T-cell (primary cell): Measurements from ENCODE around the gene TMEM127. TPM values are rescaled to one million over a fixed set of nuclear protein-coding genes. Genes with fewer than 3 reads are reported as not detected.

Experiments used
- ATAC-seq, 4 experiments: fragments of 200-7000 bp in 3 of 4; fragments of 150-1000 bp in 1 of 4; cut with Tn5 transposase; replicated peaks in 1 of 4; 1 replicate in 3 of 4; 2 replicates in 1 of 4; pipeline ENCODE4 v1.10.0; 2021; ENCODE audit warnings: moderate library complexity in 3 of 4, mild to moderate bottlenecking in 2 of 4, moderate number of reproducible peaks in 1 of 4
- CTCF ChIA-PET, 2 donors: fragments of 300-600 bp; sonication (Branson Sonifier 250); formaldehyde crosslinking; loops; one replicate each; lab custom pipeline; 2022; ENCODE audit warnings: antibody characterized with exemption in 2 of 2; lab: Charles Lee
- POLR2A ChIA-PET, 2 donors: fragments of 300-600 bp; sonication (Branson Sonifier 250); formaldehyde crosslinking; loops; one replicate each; lab custom pipeline; 2022; ENCODE audit warnings: antibody characterized with exemption in 2 of 2; lab: Charles Lee
- DNase-seq, 35 experiments: peaks; one replicate each; pipeline versions ENCODE4 v3.0.0 to v3.0.0-alpha.2; 2013 to 2023
- H3K27ac ChIP-seq: one replicate; pipeline ENCODE4 v1.5.1; 2013; ENCODE audit warnings: low read length
- H3K27me3 ChIP-seq, 2 experiments: replicated peaks in 1 of 2; 1 replicate in 1 of 2; 2 replicates in 1 of 2; pipeline versions ENCODE4 v1.6.1 to v1.7.0; 2013; ENCODE audit warnings: low read length in 1 of 2, mixed read lengths in 1 of 2; ENCODE audit not compliant: control insufficient read depth in 2 of 2, insufficient read depth in 2 of 2; ENCODE audit errors: extremely low read depth in 1 of 2
- H3K36me3 ChIP-seq, 2 donors: 1 replicate in 1 of 2; 2 replicates in 1 of 2; pipeline versions ENCODE4 v1.6.1 to v1.7.0; 2013; ENCODE audit warnings: low read length in 1 of 2; ENCODE audit not compliant: control insufficient read depth in 2 of 2, insufficient read depth in 1 of 2; ENCODE audit errors: extremely low read depth in 1 of 2
- H3K4me1 ChIP-seq, 2 experiments: 1 replicate in 1 of 2; 2 replicates in 1 of 2; pipeline versions ENCODE4 v1.6.1 to v1.7.0; 2013; ENCODE audit warnings: low read length in 2 of 2, mixed read lengths in 1 of 2; ENCODE audit not compliant: insufficient read depth in 2 of 2, control insufficient read depth in 1 of 2; ENCODE audit errors: extremely low read depth in 1 of 2
- H3K4me3 ChIP-seq, 2 donors: 1 replicate in 1 of 2; 2 replicates in 1 of 2; pipeline versions ENCODE4 v1.5.1 to v1.7.0; 2013; ENCODE audit warnings: mild to moderate bottlenecking in 2 of 2, low read length in 1 of 2, moderate library complexity in 1 of 2; ENCODE audit not compliant: control insufficient read depth in 1 of 2; ENCODE audit errors: extremely low read depth in 1 of 2
- H3K9me3 ChIP-seq: 2 replicates; pipeline ENCODE4 v1.7.0; 2013
- H3K27ac Mint-ChIP-seq, 2 donors: one replicate each; pipeline ENCODE4 v1.8.0; 2020 to 2021; ENCODE audit warnings: mild to moderate bottlenecking in 2 of 2, mixed read lengths in 2 of 2
- H3K27me3 Mint-ChIP-seq, 2 donors: one replicate each; pipeline ENCODE4 v1.8.0; 2021 to 2022; ENCODE audit warnings: mixed read lengths in 2 of 2
- H3K36me3 Mint-ChIP-seq: one replicate; pipeline ENCODE4 v1.8.0; 2021; ENCODE audit warnings: mixed read lengths
- H3K4me1 Mint-ChIP-seq, 3 donors: one replicate each; pipeline ENCODE4 v1.8.0; 2020 to 2022; ENCODE audit warnings: mixed read lengths in 3 of 3, mild to moderate bottlenecking in 1 of 3
- H3K4me3 Mint-ChIP-seq, 3 donors: one replicate each; pipeline ENCODE4 v1.8.0; 2020 to 2022; ENCODE audit warnings: mild to moderate bottlenecking in 3 of 3, mixed read lengths in 3 of 3, moderate library complexity in 3 of 3
- H3K9me3 Mint-ChIP-seq, 3 donors: one replicate each; pipeline ENCODE4 v1.8.0; 2020 to 2022; ENCODE audit warnings: mixed read lengths in 3 of 3
- WGBS: methylation state at CpG from one replicate; pipeline ENCODE4 v1.1.5; 2013; ENCODE audit warnings: missing lambda C conversion rate; ENCODE audit not compliant: insufficient coverage; 5-methylcytosine and 5-hydroxymethylcytosine counted together
- total RNA-seq, 35 experiments: library from RNA in 6 of 35; stranded (reverse) in 6 of 35; fragments of 120-200 nt in 1 of 35; gene quantifications; one replicate each; pipeline versions ENCODE4 v1.2.1 to v1.2.4 and lab custom pipeline; 2013 to 2026

TMEM127 gene
- total RNA-seq, 5 donors from 2014 or later (not counting 1 experiment from before 2014, with no cell fraction given): 31.2 to 43.0 (median 40.4) TPM

DNA sequence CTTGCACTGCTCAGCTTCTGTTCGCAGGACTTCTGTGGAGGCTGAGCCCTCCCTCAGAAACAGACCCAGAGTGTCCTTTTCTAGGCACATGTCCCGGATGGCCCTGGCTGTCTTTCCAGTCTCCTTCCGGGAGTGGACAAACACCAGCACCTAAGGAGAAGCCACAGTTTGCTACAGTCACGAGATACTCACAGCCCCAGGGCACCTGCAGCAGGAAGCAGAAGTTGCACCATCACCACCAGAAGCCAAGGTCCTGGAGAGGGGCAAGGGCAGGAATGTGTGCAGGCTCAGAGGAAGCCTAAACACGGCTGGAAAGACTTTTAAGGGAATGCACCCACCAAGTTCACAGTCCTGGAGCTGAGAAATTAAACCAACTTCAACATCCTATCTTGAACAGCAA is 26.0 kb upstream of the TMEM127 start:
- H3K9me3 Mint-ChIP-seq: no peaks in the 10 kb centered on the region
- no peaks in the 10 kb centered on the region for H3K27me3 Mint-ChIP-seq
- no peak overlapping the region for H3K4me3 ChIP-seq
- no peaks in the 10 kb centered on the region for H3K27me3 ChIP-seq
- no peak for DNase-seq
- no peak for ATAC-seq
- WGBS: 100% methylated on average over 4 of the region's 5 CpGs
- no peak overlapping the region for H3K27ac ChIP-seq
- no peaks in the 10 kb centered on the region for H3K4me1 Mint-ChIP-seq
- peaks cover 22 to 98% of the 10 kb centered on the region in 2 donors for H3K36me3 ChIP-seq
- POLR2A ChIA-PET: interaction anchor here in 1 of 2 donors (1.5 kb wide), 1 partner anchor 10 kb away, joined by 6 read pairs; no protein-coding TSS in a partner anchor
- no peaks in the 10 kb centered on the region for H3K4me1 ChIP-seq
- CTCF ChIA-PET: interaction anchor here in 1 of 2 donors (0.6 kb wide), 1 partner anchor 96 kb away, joined by 3 read pairs; no protein-coding TSS in a partner anchor
- H3K27ac Mint-ChIP-seq: no peak overlapping the region
- H3K4me3 Mint-ChIP-seq: no peak overlapping the region
- H3K36me3 Mint-ChIP-seq: peaks cover 85% of the 10 kb centered on the region
- H3K9me3 ChIP-seq: no peaks in the 10 kb centered on the region

DNA sequence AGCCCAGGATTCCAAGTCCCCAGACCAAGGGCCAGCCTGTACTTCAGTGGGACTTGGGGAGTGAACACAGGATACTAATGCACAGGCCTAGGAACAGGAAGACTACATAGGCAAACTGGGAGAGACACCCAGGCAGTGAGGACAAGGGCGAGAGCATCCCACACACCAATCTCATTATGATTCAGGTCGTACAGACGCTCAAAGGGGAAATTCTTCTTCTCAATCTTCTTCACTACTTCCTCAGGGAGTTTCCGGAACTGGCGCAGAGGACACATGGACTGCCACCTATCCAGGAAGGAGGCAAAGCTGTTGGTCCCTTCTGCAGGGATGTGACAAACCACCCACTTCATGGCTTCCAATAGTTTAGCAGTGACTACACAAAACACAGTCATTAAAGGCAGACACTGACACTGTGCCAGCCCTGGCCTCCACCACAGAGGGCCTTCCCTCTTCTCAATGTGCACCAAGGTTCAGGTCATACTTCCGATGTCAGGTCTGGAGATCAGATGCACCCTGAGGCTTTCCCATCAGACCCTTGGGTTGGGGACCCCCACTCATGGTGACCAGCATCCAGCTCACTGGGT is 21.6 kb upstream of the TMEM127 start:
- H3K4me3 ChIP-seq: no peak overlapping the region
- H3K27ac Mint-ChIP-seq: no peak overlapping the region
- no peaks in the 10 kb centered on the region for H3K9me3 ChIP-seq
- H3K4me1 Mint-ChIP-seq: no peaks in the 10 kb centered on the region
- ChIA-PET POLR2A (no interaction called here), CTCF (no interaction called here)
- H3K27me3 ChIP-seq: no peaks in the 10 kb centered on the region
- H3K36me3 ChIP-seq: peaks cover 39 to 99% of the 10 kb centered on the region in 2 donors
- no peak for DNase-seq
- 89% methylated on average over 1 of the region's 6 CpGs for WGBS
- no peak overlapping the region for H3K4me3 Mint-ChIP-seq
- no peak for ATAC-seq
- H3K27ac ChIP-seq: no peak overlapping the region
- H3K9me3 Mint-ChIP-seq: no peaks in the 10 kb centered on the region
- H3K27me3 Mint-ChIP-seq: no peaks in the 10 kb centered on the region
- H3K36me3 Mint-ChIP-seq: peaks cover 79% of the 10 kb centered on the region
- H3K4me1 ChIP-seq: no peaks in the 10 kb centered on the region

DNA sequence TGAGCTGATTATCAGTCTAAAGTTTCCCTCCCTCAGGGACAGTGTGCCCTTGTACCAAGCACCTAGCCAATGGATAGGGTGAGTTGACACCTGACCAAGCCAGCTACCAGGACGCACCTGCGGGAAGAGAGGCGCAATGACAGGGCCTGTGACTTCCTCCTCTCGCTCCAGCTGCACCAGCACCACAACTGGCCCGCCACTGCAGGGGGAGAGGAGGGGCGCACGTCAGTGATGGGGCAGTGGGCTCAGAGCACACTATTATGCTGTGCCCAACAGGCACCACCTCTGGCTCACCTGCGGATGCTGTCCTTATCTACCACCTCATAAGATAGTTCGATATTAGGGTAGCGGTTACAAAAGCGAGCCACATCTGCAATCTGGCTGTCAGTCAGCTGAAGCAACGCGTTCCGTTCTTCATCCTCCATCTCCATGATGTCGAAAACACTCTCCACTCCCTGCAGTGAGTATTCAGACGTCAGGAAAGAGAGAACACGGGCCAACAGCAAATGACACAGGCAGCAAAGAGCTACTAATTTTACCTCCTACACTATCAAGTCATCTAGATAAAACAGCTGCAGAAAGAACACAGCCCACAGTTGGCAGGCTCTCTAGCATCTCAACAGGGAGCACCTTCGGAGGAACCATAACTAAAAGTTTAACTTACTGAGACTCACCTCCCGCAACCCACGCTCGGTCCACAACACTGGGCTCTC is 11.1 kb upstream of the TMEM127 start:
- H3K4me3 Mint-ChIP-seq: no peak overlapping the region
- ChIA-PET CTCF (no interaction called here), POLR2A (interaction anchor here in 1 of 2 donors (1.1 kb wide), 1 partner anchor 10 kb away, joined by 5 read pairs; no protein-coding TSS in a partner anchor)
- H3K27ac Mint-ChIP-seq: no peak overlapping the region
- no peaks in the 10 kb centered on the region for H3K27me3 ChIP-seq
- whole genome bisulfite sequencing: 93% methylated on average over 7 of the region's 21 CpGs
- no peaks in the 10 kb centered on the region for H3K27me3 Mint-ChIP-seq
- no peak overlapping the region for H3K27ac ChIP-seq
- no peak for ATAC-seq
- DNase-seq: no peak
- no peaks in the 10 kb centered on the region for H3K9me3 Mint-ChIP-seq
- H3K4me3 ChIP-seq: no peak overlapping the region
- H3K9me3 ChIP-seq: no peaks in the 10 kb centered on the region
- H3K4me1 Mint-ChIP-seq: no peaks in the 10 kb centered on the region
- H3K36me3 Mint-ChIP-seq: peaks cover 68% of the 10 kb centered on the region
- H3K36me3 ChIP-seq: peaks cover 14 to 86% of the 10 kb centered on the region in 2 donors
- no peaks in the 10 kb centered on the region for H3K4me1 ChIP-seq

DNA sequence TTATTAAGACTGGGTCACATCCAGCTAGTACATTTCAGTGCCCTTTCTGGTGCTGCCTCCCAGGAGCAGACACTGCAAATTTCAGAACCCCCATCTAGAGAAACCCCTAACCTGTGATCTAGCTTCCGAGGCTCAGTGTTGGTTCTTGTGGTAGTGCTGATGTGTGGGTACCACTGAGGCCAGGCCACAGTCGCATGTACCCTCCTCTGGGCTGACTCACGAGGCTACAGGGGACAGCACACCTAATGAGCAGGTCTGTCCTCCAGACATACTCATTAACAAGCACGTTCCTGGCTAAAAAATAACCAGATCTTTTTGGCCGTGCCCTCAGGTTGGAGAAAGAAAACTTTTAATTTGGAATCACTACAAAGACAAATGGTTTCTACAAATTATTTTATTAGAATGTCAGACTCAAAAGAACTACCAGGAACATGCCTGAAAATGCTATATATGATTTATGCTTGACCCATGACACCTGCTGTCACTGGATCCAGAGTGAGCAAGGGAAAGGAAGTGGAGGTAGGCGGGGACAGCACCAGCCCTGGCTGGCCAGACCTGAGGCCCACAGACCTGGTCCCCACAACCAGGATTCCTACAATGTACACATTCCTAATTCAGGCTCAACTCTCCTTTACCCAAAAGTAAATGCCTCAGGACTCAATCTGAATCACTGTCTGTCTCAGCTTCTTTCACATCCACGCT is 8.7 kb upstream of the TMEM127 start:
- DNase-seq (no peak), ATAC-seq (peak in 2 of 4 experiments; percentile 15 to 19)
- H3K4me1 Mint-ChIP-seq: no peaks in the 10 kb centered on the region
- H3K27ac ChIP-seq: no peak overlapping the region
- H3K36me3 ChIP-seq: peaks cover 14 to 80% of the 10 kb centered on the region in 2 donors
- no peak overlapping the region for H3K4me3 ChIP-seq
- H3K9me3 ChIP-seq: no peaks in the 10 kb centered on the region
- ChIA-PET CTCF (interaction anchor here in 1 of 2 donors (0.6 kb wide), 1 partner anchor 257 kb away, joined by 3 read pairs; no protein-coding TSS in a partner anchor), POLR2A (no interaction called here)
- no peaks in the 10 kb centered on the region for H3K4me1 ChIP-seq
- no peaks in the 10 kb centered on the region for H3K27me3 ChIP-seq
- H3K27ac Mint-ChIP-seq: no peak overlapping the region
- no peaks in the 10 kb centered on the region for H3K9me3 Mint-ChIP-seq
- H3K4me3 Mint-ChIP-seq: no peak overlapping the region
- no peaks in the 10 kb centered on the region for H3K27me3 Mint-ChIP-seq
- WGBS: no CpG with 5 or more reads among the region's 7 CpGs
- peaks cover 66% of the 10 kb centered on the region for H3K36me3 Mint-ChIP-seq

DNA sequence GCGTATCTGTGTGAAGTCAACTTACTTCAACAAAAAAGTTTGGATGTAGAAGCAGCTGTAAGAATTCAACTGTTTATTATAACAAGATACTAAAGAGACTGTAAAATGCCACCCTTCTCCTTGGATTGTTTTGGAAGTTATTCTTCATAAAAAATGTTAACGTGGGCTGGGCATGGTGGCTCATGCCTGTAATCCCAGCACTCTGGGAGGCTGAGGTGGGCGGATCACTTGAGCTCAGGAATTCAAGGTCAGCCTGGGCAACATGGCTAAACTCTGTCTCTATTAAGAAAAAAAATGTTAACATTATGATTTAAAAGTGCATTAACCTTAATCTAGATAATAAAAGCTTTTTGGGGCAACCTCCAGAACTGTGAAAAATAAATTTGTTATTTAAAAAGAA is 8.0 kb upstream of the TMEM127 start:
- H3K4me1 Mint-ChIP-seq: peaks cover 0 to 3% (median 3%) of the 10 kb centered on the region in 3 donors
- no peaks in the 10 kb centered on the region for H3K27me3 ChIP-seq
- peaks cover 61% of the 10 kb centered on the region for H3K36me3 Mint-ChIP-seq
- H3K27me3 Mint-ChIP-seq: no peaks in the 10 kb centered on the region
- H3K4me1 ChIP-seq: peaks cover 0 to 3% of the 10 kb centered on the region in 2 experiments
- H3K36me3 ChIP-seq: peaks cover 15 to 80% of the 10 kb centered on the region in 2 donors
- ChIA-PET CTCF (interaction anchor here (0.6 to 0.7 kb wide), 2 partner anchors 146 to 258 kb away, joined by 3 read pairs; no protein-coding TSS in a partner anchor), POLR2A (interaction anchor here (0.7 kb wide), 3 partner anchors 202 to 369 kb away, joined by 4 to 9 read pairs (median 4); no protein-coding TSS in a partner anchor)
- H3K9me3 ChIP-seq: no peaks in the 10 kb centered on the region
- H3K27ac ChIP-seq: no peak overlapping the region
- H3K9me3 Mint-ChIP-seq: no peaks in the 10 kb centered on the region
- DNase-seq: no peak
- no peak overlapping the region for H3K27ac Mint-ChIP-seq
- H3K4me3 Mint-ChIP-seq: no peak overlapping the region
- H3K4me3 ChIP-seq: no peak overlapping the region
- no peak for ATAC-seq
- WGBS: no CpG with 5 or more reads among the region's 3 CpGs

DNA sequence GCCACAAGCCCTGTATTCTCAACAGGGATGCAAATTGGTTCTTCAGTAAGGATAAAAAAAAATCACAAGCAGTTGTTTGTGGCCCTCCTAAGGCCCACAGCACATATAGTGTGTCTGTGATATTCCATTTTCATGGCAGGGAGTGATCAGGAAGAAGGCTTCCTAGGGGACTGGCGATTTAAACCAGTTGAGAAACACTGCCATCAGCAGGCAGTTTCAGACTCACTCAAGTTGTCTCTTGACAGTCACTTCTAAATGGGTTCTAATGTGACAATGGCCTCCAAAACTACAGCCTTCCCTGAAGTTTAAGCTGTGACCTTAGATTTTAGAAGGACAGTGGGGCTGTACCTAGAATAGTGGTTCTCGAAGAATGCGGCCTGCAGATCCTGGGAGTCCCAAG is 6.2 kb upstream of the TMEM127 start:
- Histone ChIP-seq H3K27me3 (no peaks in the 10 kb centered on the region), H3K27ac (no peak overlapping the region), H3K9me3 (no peaks in the 10 kb centered on the region), H3K4me1 (peaks cover 2 to 19% of the 10 kb centered on the region in 2 experiments), H3K36me3 (peaks cover 11 to 76% of the 10 kb centered on the region in 2 donors), H3K4me3 (no peak overlapping the region)
- no peak for ATAC-seq
- Mint-ChIP-seq H3K4me1 (peaks cover 9 to 17% (median 13%) of the 10 kb centered on the region in 3 donors), H3K9me3 (no peaks in the 10 kb centered on the region), H3K36me3 (peaks cover 47% of the 10 kb centered on the region), H3K27ac (no peak overlapping the region), H3K4me3 (no peak overlapping the region), H3K27me3 (no peaks in the 10 kb centered on the region)
- CTCF ChIA-PET: no interaction called here
- POLR2A ChIA-PET: no interaction called here
- WGBS: 96% methylated on average over 2 of the region's 3 CpGs
- no peak for DNase-seq
